ENCODE data around the gene BCOR.

The BCOR gene

DNA sequence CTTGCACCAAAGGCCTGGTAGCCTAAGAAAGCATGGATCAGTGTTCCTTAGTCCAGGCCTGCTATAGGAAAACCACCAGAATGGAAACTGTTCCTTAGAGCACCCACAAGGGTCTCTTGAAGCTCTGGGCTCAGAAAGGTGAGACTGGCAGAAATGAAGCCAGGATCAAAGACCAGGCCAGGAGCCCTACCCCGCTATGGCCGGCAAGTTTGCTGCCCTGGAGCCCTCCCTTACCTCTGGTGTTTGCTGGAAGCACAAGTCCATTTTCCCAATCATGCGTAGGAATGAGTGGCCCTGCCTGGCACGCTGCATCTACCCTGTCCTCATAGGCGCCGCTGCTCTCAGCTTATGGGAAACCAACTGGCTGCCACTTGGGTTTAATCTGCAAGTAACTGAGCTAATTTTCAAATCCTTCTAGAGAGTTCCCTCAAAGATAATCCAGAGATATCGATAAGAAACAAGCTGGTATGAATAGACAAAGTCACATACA lies 37.4 kb downstream of the BCOR start:
- no peaks in the 10 kb centered on the region for H3K27me3 ChIP-seq (ENCODE audit: control insufficient read depth, insufficient read depth, low read length)
- no peak overlapping the region for H3K9ac ChIP-seq (ENCODE audit: low read length)
- H3K4me3 ChIP-seq (ENCODE audit: low read length) = no peak overlapping the region
- no peaks in the 10 kb centered on the region for H3K9me3 ChIP-seq (ENCODE audit: control insufficient read depth, low read length)
- peaks cover 5% of the 10 kb centered on the region for H3K36me3 ChIP-seq (ENCODE audit: control insufficient read depth, insufficient read depth, low read length)
- no peaks in the 10 kb centered on the region for H3K4me1 ChIP-seq (ENCODE audit: control insufficient read depth, insufficient read depth, low read length)

DNA sequence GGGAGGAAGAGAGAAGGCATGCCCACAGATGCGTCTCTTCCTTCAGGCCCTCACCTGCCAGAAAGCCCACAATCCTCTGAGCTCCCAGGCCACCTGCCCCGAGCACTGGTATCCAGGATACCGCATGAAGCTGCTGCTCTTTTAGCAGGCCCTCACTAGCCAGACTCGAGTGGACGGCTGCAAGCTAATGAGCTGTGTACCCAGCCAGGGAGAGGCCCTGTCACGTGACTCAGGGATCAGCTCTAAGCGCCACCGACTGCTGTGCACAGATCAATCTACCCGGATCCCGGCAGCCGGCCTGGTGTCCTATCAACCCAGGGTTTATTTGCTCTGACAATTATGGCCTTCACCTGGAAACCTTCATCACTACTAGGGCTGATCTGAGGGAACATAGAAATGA lies 39.0 kb downstream of the BCOR start:
- Histone ChIP-seq H3K9me3 (ENCODE audit: control insufficient read depth, low read length) (no peaks in the 10 kb centered on the region), H3K36me3 (ENCODE audit: control insufficient read depth, insufficient read depth, low read length) (peaks cover 5% of the 10 kb centered on the region)

DNA sequence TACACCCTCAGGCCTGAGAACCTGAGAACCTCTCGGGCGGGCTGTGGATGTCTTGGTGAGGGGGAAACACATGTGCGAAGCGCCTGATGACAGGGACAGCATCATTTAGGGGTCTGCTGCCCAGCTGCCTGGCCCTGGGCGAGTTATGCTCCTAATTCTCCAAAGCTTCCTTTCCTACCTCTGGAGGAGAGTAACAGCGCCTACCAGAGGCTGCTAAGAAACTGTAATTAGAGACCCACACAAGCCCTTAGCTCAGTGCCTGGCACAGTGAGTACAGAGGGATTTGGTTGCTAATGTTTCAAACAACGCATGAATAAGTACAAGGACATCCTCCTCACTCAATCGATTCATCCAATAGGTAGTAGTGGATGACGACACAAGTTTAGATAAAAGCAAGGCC lies 40.4 kb downstream of the BCOR start:
- Histone ChIP-seq H3K27me3 (ENCODE audit: control insufficient read depth, insufficient read depth, low read length) (no peaks in the 10 kb centered on the region), H3K36me3 (ENCODE audit: control insufficient read depth, insufficient read depth, low read length) (peaks cover 3% of the 10 kb centered on the region)

More for the DNA sequence above, 39.0 kb downstream of the BCOR start:
- Histone ChIP-seq H3K9ac (ENCODE audit: low read length) (no peak overlapping the region), H3K4me3 (ENCODE audit: low read length) (no peak overlapping the region), H3K27me3 (ENCODE audit: control insufficient read depth, insufficient read depth, low read length) (no peaks in the 10 kb centered on the region), H3K4me1 (ENCODE audit: control insufficient read depth, insufficient read depth, low read length) (no peaks in the 10 kb centered on the region)

DNA sequence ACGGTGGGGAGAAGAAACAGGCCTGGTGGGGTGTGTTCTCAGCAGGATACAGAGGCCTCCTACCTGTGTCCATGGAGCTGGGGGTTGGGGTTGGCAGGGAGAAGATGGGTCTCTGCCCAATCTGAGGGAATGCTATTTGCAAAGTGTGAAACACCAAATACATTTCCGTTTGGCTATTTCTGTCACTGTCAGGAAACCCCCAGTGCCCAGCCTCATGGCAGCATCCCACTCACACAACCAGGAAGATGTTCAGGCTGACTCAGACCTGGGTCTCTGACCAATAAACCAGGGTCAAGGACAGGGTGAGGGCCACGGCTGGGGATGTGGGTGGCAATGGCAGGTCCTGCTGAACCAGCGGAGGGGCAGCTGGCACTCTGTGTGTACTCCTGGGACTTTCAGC lies 41.3 kb downstream of the BCOR start:
- Histone ChIP-seq H3K36me3 (ENCODE audit: control insufficient read depth, insufficient read depth, low read length) (no peaks in the 10 kb centered on the region), H3K4me3 (ENCODE audit: low read length) (no peak overlapping the region), H3K4me1 (ENCODE audit: control insufficient read depth, insufficient read depth, low read length) (no peaks in the 10 kb centered on the region), H3K27me3 (ENCODE audit: control insufficient read depth, insufficient read depth, low read length) (no peaks in the 10 kb centered on the region), H3K9ac (ENCODE audit: low read length) (no peak overlapping the region), H3K9me3 (ENCODE audit: control insufficient read depth, low read length) (no peaks in the 10 kb centered on the region)

More for the DNA sequence above, 40.4 kb downstream of the BCOR start:
- H3K9ac ChIP-seq (ENCODE audit: low read length) = no peak overlapping the region
- no peaks in the 10 kb centered on the region for H3K4me1 ChIP-seq (ENCODE audit: control insufficient read depth, insufficient read depth, low read length)
- no peak overlapping the region for H3K4me3 ChIP-seq (ENCODE audit: low read length)
- no peaks in the 10 kb centered on the region for H3K9me3 ChIP-seq (ENCODE audit: control insufficient read depth, low read length)

- H3K4me3 ChIP-seq (ENCODE audit: low read length) = no peak overlapping the region
- no peak overlapping the region for H3K9ac ChIP-seq (ENCODE audit: low read length)
- peaks cover 5% of the 10 kb centered on the region for H3K9me3 ChIP-seq (ENCODE audit: control insufficient read depth, low read length)
- H3K36me3 ChIP-seq (ENCODE audit: control insufficient read depth, insufficient read depth, low read length) = no peaks in the 10 kb centered on the region
- no peaks in the 10 kb centered on the region for H3K27me3 ChIP-seq (ENCODE audit: control insufficient read depth, insufficient read depth, low read length)
- no peaks in the 10 kb centered on the region for H3K4me1 ChIP-seq (ENCODE audit: control insufficient read depth, insufficient read depth, low read length)
Observed at GRCh38 chrX:40055495-40055894, 42.3 kb downstream of the BCOR start.

GRCh38 chrX:40054793-40055192 lies 43.0 kb downstream of the BCOR start:
- Histone ChIP-seq H3K9me3 (ENCODE audit: control insufficient read depth, low read length) (peaks cover 9% of the 10 kb centered on the region), H3K4me3 (ENCODE audit: low read length) (no peak overlapping the region), H3K9ac (ENCODE audit: low read length) (no peak overlapping the region), H3K27me3 (ENCODE audit: control insufficient read depth, insufficient read depth, low read length) (no peaks in the 10 kb centered on the region), H3K4me1 (ENCODE audit: control insufficient read depth, insufficient read depth, low read length) (no peaks in the 10 kb centered on the region), H3K36me3 (ENCODE audit: control insufficient read depth, insufficient read depth, low read length) (no peaks in the 10 kb centered on the region)

GRCh38 chrX:40050532-40050931 lies 47.2 kb downstream of the BCOR start:
- no peaks in the 10 kb centered on the region for H3K4me1 ChIP-seq (ENCODE audit: control insufficient read depth, insufficient read depth, low read length)
- no peak overlapping the region for H3K4me3 ChIP-seq (ENCODE audit: low read length)
- no peaks in the 10 kb centered on the region for H3K36me3 ChIP-seq (ENCODE audit: control insufficient read depth, insufficient read depth, low read length)
- no peak overlapping the region for H3K9ac ChIP-seq (ENCODE audit: low read length)
- H3K27me3 ChIP-seq (ENCODE audit: control insufficient read depth, insufficient read depth, low read length) = no peaks in the 10 kb centered on the region
- H3K9me3 ChIP-seq (ENCODE audit: control insufficient read depth, low read length) = peaks cover 9% of the 10 kb centered on the region

- no peak overlapping the region for H3K9ac ChIP-seq (ENCODE audit: low read length)
- no peaks in the 10 kb centered on the region for H3K36me3 ChIP-seq (ENCODE audit: control insufficient read depth, insufficient read depth, low read length)
- peaks cover 9% of the 10 kb centered on the region for H3K9me3 ChIP-seq (ENCODE audit: control insufficient read depth, low read length)
Observed at GRCh38 chrX:40049084-40049641, 48.6 kb downstream of the BCOR start.

DNA sequence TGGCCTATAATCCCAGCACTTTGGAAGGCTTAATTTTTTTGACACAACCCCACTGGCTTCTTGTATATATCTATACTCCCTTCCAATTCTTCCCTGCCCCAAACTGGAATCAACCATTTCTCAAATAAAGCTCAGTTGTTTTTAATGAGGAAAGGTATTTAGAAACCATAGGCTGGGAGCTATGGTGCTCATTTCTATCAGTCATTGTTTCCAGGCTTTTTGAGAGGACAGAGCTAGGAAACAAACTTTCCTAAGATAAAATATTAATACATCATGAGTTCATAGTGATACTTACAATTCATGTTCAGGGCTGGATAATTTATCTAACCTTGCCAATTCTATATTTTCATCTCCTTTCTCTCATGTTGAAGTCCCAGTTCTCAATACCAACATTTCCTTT lies 50.3 kb downstream of the BCOR start:
- no peaks in the 10 kb centered on the region for H3K36me3 ChIP-seq (ENCODE audit: control insufficient read depth, insufficient read depth, low read length)
- H3K4me1 ChIP-seq (ENCODE audit: control insufficient read depth, insufficient read depth, low read length) = no peaks in the 10 kb centered on the region
- peaks cover 9% of the 10 kb centered on the region for H3K9me3 ChIP-seq (ENCODE audit: control insufficient read depth, low read length)
- no peak overlapping the region for H3K9ac ChIP-seq (ENCODE audit: low read length)
- no peak overlapping the region for H3K4me3 ChIP-seq (ENCODE audit: low read length)
- no peaks in the 10 kb centered on the region for H3K27me3 ChIP-seq (ENCODE audit: control insufficient read depth, insufficient read depth, low read length)

More at GRCh38 chrX:40049084-40049641, 48.6 kb downstream of the BCOR start:
- Histone ChIP-seq H3K27me3 (ENCODE audit: control insufficient read depth, insufficient read depth, low read length) (no peaks in the 10 kb centered on the region), H3K4me1 (ENCODE audit: control insufficient read depth, insufficient read depth, low read length) (no peaks in the 10 kb centered on the region), H3K4me3 (ENCODE audit: low read length) (no peak overlapping the region)

DNA sequence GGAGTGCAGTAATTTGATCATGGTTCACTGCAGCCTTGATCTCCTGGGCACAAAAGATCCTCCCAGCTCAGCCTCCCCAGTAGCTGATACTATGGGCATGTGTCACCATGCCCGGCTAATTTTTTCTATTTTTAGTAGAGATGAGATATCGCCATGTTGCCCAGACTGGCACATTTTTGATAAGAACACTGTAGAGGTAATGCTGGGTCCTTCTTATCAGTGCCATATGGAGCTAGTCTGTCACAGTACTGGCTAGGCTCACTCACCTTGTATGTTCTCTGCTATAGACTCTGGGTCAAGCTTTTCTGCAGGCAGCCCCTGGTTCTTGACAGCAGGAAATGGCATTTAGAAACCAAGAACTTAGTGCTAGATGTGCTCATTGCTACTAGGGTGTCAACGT lies 53.9 kb downstream of the BCOR start:
- no peaks in the 10 kb centered on the region for H3K4me1 ChIP-seq (ENCODE audit: control insufficient read depth, insufficient read depth, low read length)
- H3K4me3 ChIP-seq (ENCODE audit: low read length) = no peak overlapping the region
- no peak overlapping the region for H3K9ac ChIP-seq (ENCODE audit: low read length)
- no peaks in the 10 kb centered on the region for H3K27me3 ChIP-seq (ENCODE audit: control insufficient read depth, insufficient read depth, low read length)
- no peaks in the 10 kb centered on the region for H3K36me3 ChIP-seq (ENCODE audit: control insufficient read depth, insufficient read depth, low read length)
- H3K9me3 ChIP-seq (ENCODE audit: control insufficient read depth, low read length) = no peaks in the 10 kb centered on the region

GRCh38 chrX:40041915-40042314 lies 55.8 kb downstream of the BCOR start:
- H3K36me3 ChIP-seq (ENCODE audit: control insufficient read depth, insufficient read depth, low read length) = no peaks in the 10 kb centered on the region
- H3K9me3 ChIP-seq (ENCODE audit: control insufficient read depth, low read length) = no peaks in the 10 kb centered on the region
- no peak overlapping the region for H3K9ac ChIP-seq (ENCODE audit: low read length)
- no peaks in the 10 kb centered on the region for H3K27me3 ChIP-seq (ENCODE audit: control insufficient read depth, insufficient read depth, low read length)
- no peaks in the 10 kb centered on the region for H3K4me1 ChIP-seq (ENCODE audit: control insufficient read depth, insufficient read depth, low read length)
- no peak overlapping the region for H3K4me3 ChIP-seq (ENCODE audit: low read length)

- Histone ChIP-seq H3K27me3 (ENCODE audit: control insufficient read depth, insufficient read depth, low read length) (no peaks in the 10 kb centered on the region), H3K9ac (ENCODE audit: low read length) (no peak overlapping the region), H3K36me3 (ENCODE audit: control insufficient read depth, insufficient read depth, low read length) (no peaks in the 10 kb centered on the region), H3K4me1 (ENCODE audit: control insufficient read depth, insufficient read depth, low read length) (no peaks in the 10 kb centered on the region), H3K4me3 (ENCODE audit: low read length) (no peak overlapping the region), H3K9me3 (ENCODE audit: control insufficient read depth, low read length) (no peaks in the 10 kb centered on the region)
Observed at GRCh38 chrX:40040686-40041461, 56.9 kb downstream of the BCOR start.
